Calu3 (cell line): ENCODE results near the gene CHD9. TPM values are rescaled to one million over a fixed set of nuclear protein-coding genes. Genes with fewer than 3 reads are reported as not detected.
A peak's percentile ranks its signal among the peaks of the same experiment; 100 is the strongest.

Experiments used
- BruUV-seq: library from RNA; stranded (reverse); fragments of 400-500 nt; replicated peaks from 2 replicates; lab custom pipeline; 2021; lab: Mats Ljungman, UMichigan
- CTCF ChIA-PET: fragments of 300-600 bp; sonication (Branson Sonifier 250); formaldehyde crosslinking; loops from one replicate; lab custom pipeline; 2022; ENCODE audit warnings: antibody characterized with exemption; lab: Charles Lee
- DNase-seq: peaks from one replicate; pipeline ENCODE4 v3.0.0; 2022
- H3K27ac Mint-ChIP-seq: one replicate; pipeline ENCODE4 v1.8.0; 2022; ENCODE audit warnings: mixed read lengths; ENCODE audit not compliant: unreplicated experiment
- H3K27me3 Mint-ChIP-seq: one replicate; pipeline ENCODE4 v1.8.0; 2022; ENCODE audit warnings: mixed read lengths; ENCODE audit not compliant: unreplicated experiment
- H3K36me3 Mint-ChIP-seq: one replicate; pipeline ENCODE4 v1.8.0; 2022; ENCODE audit warnings: mild to moderate bottlenecking, moderate library complexity, mixed read lengths; ENCODE audit not compliant: insufficient read depth, unreplicated experiment
- H3K4me1 Mint-ChIP-seq: one replicate; pipeline ENCODE4 v1.8.0; 2022; ENCODE audit warnings: mild to moderate bottlenecking, low read depth, mixed read lengths; ENCODE audit not compliant: unreplicated experiment
- H3K4me3 Mint-ChIP-seq: one replicate; pipeline ENCODE4 v1.8.0; 2022; ENCODE audit warnings: mild to moderate bottlenecking, low read depth, moderate library complexity, mixed read lengths; ENCODE audit not compliant: unreplicated experiment
- H3K9me3 Mint-ChIP-seq: one replicate; pipeline ENCODE4 v1.8.0; 2022; ENCODE audit warnings: low read depth, mixed read lengths; ENCODE audit not compliant: unreplicated experiment
- CTCF ChIP-seq: fragments of 200-600 bp; IDR thresholded peaks from one replicate; pipeline ENCODE4 v1.8.0; 2022; ENCODE audit warnings: antibody characterized with exemption; ENCODE audit not compliant: unreplicated experiment
- intact Hi-C: fragments of 100-400 bp; cut with micrococcal nuclease; formaldehyde crosslinking; loops from one replicate; pipeline ENCODE4 v1.10.0; 2022; ENCODE audit not compliant: unreplicated experiment
- total RNA-seq: library from RNA; stranded (reverse); gene quantifications from 2 replicates; pipeline ENCODE4 v1.2.3, GENCODE V29; 2022

CHD9 gene
- total RNA-seq, 1 experiment from 2014 or later, result 69.5 TPM

- TF ChIP-seq CTCF, result no peak
- CTCF ChIA-PET, result interaction anchor here (0.6 to 1.4 kb wide), 2 partner anchors 11 to 729 kb away, joined by 5 to 8 read pairs; no protein-coding TSS in a partner anchor
- no peaks in the 10 kb centered on the region for H3K9me3 Mint-ChIP-seq
- intact Hi-C loops, result no loop called here
- H3K36me3 Mint-ChIP-seq, result no peaks in the 10 kb centered on the region
- H3K27me3 Mint-ChIP-seq, result no peaks in the 10 kb centered on the region
- H3K4me1 Mint-ChIP-seq, result no peaks in the 10 kb centered on the region
- H3K27ac Mint-ChIP-seq, result no peak overlapping the region
- H3K4me3 Mint-ChIP-seq, result no peak overlapping the region
- BruUV-seq, result no TSS peak
- no peak for DNase-seq
These were observed 165.1 kb downstream of the CHD9 start for GRCh38 chr16:53219795-53220454.

- no peaks in the 10 kb centered on the region for H3K4me1 Mint-ChIP-seq
- no peaks in the 10 kb centered on the region for H3K9me3 Mint-ChIP-seq
- no peak overlapping the region for H3K4me3 Mint-ChIP-seq
- intact Hi-C loops, result no loop called here
- H3K36me3 Mint-ChIP-seq, result no peaks in the 10 kb centered on the region
- CTCF ChIA-PET, result interaction anchor here (1.4 kb wide), 1 partner anchor 12 kb away, joined by 8 read pairs; no protein-coding TSS in a partner anchor
- no peak for TF ChIP-seq CTCF
- H3K27me3 Mint-ChIP-seq, result no peaks in the 10 kb centered on the region
- no TSS peak for BruUV-seq
- no peak for DNase-seq
- H3K27ac Mint-ChIP-seq, result no peak overlapping the region
These were observed 165.8 kb downstream of the CHD9 start for GRCh38 chr16:53220585-53220984.

DNA sequence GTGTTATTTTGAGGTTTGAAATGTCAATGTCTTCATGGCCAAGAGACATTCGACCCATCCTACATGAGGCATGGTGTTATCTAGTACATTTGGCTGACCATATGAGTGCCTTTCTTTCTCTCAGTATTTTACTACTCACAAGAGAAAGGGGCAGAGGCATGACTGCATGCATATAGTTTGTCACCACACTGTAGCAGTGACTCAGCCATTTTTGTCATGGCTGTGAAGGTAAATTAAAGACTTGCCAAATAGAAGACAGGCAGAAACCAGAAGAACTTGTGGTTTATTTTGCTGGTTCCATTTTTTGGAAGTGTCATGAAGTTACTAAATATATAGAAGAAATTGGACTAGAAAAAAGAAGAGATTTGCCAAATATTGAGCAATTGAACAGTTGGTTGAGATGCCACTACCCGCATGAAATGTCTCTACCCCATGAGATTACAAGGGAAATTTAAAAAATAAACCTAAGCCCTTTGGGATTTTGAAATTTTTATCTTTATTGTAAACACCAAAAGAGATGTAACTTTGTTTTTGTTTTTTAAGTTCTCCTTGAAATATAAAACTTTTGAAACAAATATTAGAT is 170.3 kb downstream of the CHD9 start:
- DNase-seq, result no peak
- H3K36me3 Mint-ChIP-seq, result peaks cover 28% of the 10 kb centered on the region
- H3K4me1 Mint-ChIP-seq, result no peaks in the 10 kb centered on the region

More for the DNA sequence above, 170.3 kb downstream of the CHD9 start:
- Mint-ChIP-seq H3K9me3 (no peaks in the 10 kb centered on the region), H3K27me3 (no peaks in the 10 kb centered on the region), H3K27ac (no peak overlapping the region), H3K4me3 (no peak overlapping the region)
- CTCF ChIA-PET, result no interaction called here
- intact Hi-C loops, result no loop called here
- no peak for TF ChIP-seq CTCF
- BruUV-seq, result TSS peak; percentile 8
